ENCODE results near the gene GAA.
"Not testable (repeated sequence)": the region's sequence is repeated elsewhere in the genome, so short reads cannot be mapped to it uniquely, and the experiment has no call there.

The GAA gene

GRCh38 chr17:80147035-80147822 is 45.8 kb downstream of the GAA start, which contains the start of gene EIF4A3:
Gene EIF4A3, minus strand, starts transcription at chr17:80147128. Its CDS starts 167 bp downstream, at chr17:80146961.
- DNase-seq = peak; percentile 99

- DNase-seq = no peak
Observed at GRCh38 chr17:80151333-80151732, 50.0 kb downstream of the GAA start.

- DNase-seq = peak; percentile 39
Observed at GRCh38 chr17:80152081-80152702, 50.8 kb downstream of the GAA start.

GRCh38 chr17:80153004-80153403 is 51.6 kb downstream of the GAA start:
- DNase-seq = no peak

- no peak for DNase-seq
Observed at GRCh38 chr17:80154166-80154565, 52.8 kb downstream of the GAA start.

- not testable (repeated sequence) for DNase-seq
Observed at GRCh38 chr17:80155600-80155999, 54.2 kb downstream of the GAA start.

- DNase-seq = no peak
Observed at GRCh38 chr17:80158846-80159245, 57.5 kb downstream of the GAA start.

- no peak for DNase-seq
Observed at GRCh38 chr17:80160536-80160935, 59.2 kb downstream of the GAA start.

- no peak for DNase-seq
Observed at GRCh38 chr17:80163336-80163735, 62.0 kb downstream of the GAA start.

- DNase-seq = no peak
Observed at GRCh38 chr17:80164185-80164584, 62.8 kb downstream of the GAA start.

- DNase-seq = no peak
Observed at GRCh38 chr17:80166446-80166845, 65.1 kb downstream of the GAA start.

- no peak for DNase-seq
Observed at GRCh38 chr17:80168371-80168770, 67.0 kb downstream of the GAA start.

GRCh38 chr17:80169107-80169506 is 67.7 kb downstream of the GAA start:
- DNase-seq = no peak
